Endodermal cell (in vitro differentiated cells): ENCODE data around the gene SMIM1. TPM values are rescaled to one million over a fixed set of nuclear protein-coding genes. Genes with fewer than 3 reads are reported as not detected.
A peak's percentile ranks its signal among the peaks of the same experiment; 100 is the strongest.
"Not testable (repeated sequence)": the region's sequence is repeated elsewhere in the genome, so short reads cannot be mapped to it uniquely, and the experiment has no call there.

ENCODE experiments used
- DNase-seq: peaks from one replicate; pipeline ENCODE4 v3.0.0-alpha.2; 2017
- H3K27ac ChIP-seq: 2 replicates; pipeline ENCODE4 v1.5.1; 2013; ENCODE audit warnings: mild to moderate bottlenecking, low read depth, low read length, moderate library complexity
- H3K27me3 ChIP-seq: 2 replicates; pipeline ENCODE4 v1.6.1; 2013; ENCODE audit warnings: mild to moderate bottlenecking, low read length, moderate library complexity; ENCODE audit not compliant: insufficient read depth, control insufficient read depth, poor library complexity, severe bottlenecking
- H3K36me3 ChIP-seq: 2 replicates; pipeline ENCODE4 v1.7.0; 2013; ENCODE audit warnings: mild to moderate bottlenecking, low read length, moderate library complexity; ENCODE audit not compliant: control insufficient read depth, insufficient read depth
- H3K4me1 ChIP-seq: one replicate; pipeline ENCODE4 v1.7.0; 2013; ENCODE audit warnings: low read length; ENCODE audit not compliant: control insufficient read depth, insufficient read depth
- H3K4me3 ChIP-seq: 2 replicates; pipeline ENCODE4 v1.5.1; 2013; ENCODE audit warnings: mild to moderate bottlenecking, low read length, moderate library complexity
- H3K9ac ChIP-seq: 2 replicates; pipeline ENCODE4 v1.6.1; 2013; ENCODE audit warnings: mild to moderate bottlenecking, low read length, moderate library complexity; ENCODE audit not compliant: poor library complexity, severe bottlenecking; ENCODE audit errors: extremely low read depth
- H3K9me3 ChIP-seq: 2 replicates; pipeline ENCODE4 v1.6.1; 2013; ENCODE audit warnings: mild to moderate bottlenecking, low read length, moderate library complexity; ENCODE audit not compliant: control insufficient read depth
- H3K27ac Mint-ChIP-seq: 2 replicates; pipeline ENCODE4 v1.8.0; 2020; ENCODE audit warnings: mixed read lengths
- H3K27me3 Mint-ChIP-seq: 2 replicates; pipeline ENCODE4 v1.8.0; 2021; ENCODE audit warnings: mild to moderate bottlenecking, mixed read lengths; ENCODE audit not compliant: insufficient read depth
- H3K36me3 Mint-ChIP-seq: 2 replicates; pipeline ENCODE4 v1.8.0; 2020; ENCODE audit warnings: low read depth, mixed read lengths
- H3K4me1 Mint-ChIP-seq: 2 replicates; pipeline ENCODE4 v1.8.0; 2020; ENCODE audit warnings: mixed read lengths
- H3K4me3 Mint-ChIP-seq: 2 replicates; pipeline ENCODE4 v1.8.0; 2020; ENCODE audit warnings: mild to moderate bottlenecking, moderate library complexity, mixed read lengths
- H3K9me3 Mint-ChIP-seq: 2 replicates; pipeline ENCODE4 v1.8.0; 2020; ENCODE audit warnings: mild to moderate bottlenecking, mixed read lengths
- WGBS, 2 experiments: methylation state at CpG; one replicate each; pipeline versions ENCODE4 v1.1.5 to v1.1.7; 2013; ENCODE audit warnings: missing lambda C conversion rate in 2 of 2, mixed read lengths in 1 of 2; ENCODE audit not compliant: insufficient coverage in 1 of 2, insufficient read length in 1 of 2; 5-methylcytosine and 5-hydroxymethylcytosine counted together
- long read RNA-seq, 4 experiments: library from polyadenylated mRNA in 2 of 4; library from RNA in 1 of 4; library from capped mRNA in 1 of 4; stranded (forward) in 3 of 4; unstranded in 1 of 4; transcript quantifications; one replicate each; pipeline ENCODE4 v2.0.0, GENCODE V29; 2020 to 2021; ENCODE audit warnings: inconsistent platforms in 1 of 4
- polyA plus RNA-seq, 2 experiments: library from polyadenylated mRNA; stranded (reverse); fragments of 50-300 nt; gene quantifications; one replicate each; pipeline ENCODE4 v1.2.3, GENCODE V29; 2013
- total RNA-seq, 2 donors: library from RNA; stranded (reverse); fragmentation: NEBNext Ultra II Directional in 1 of 2; extraction: Animal tissue kit (Norgen Biotek cat#: 25700) in 1 of 2; gene quantifications; 2 replicates in 1 of 2; 3 replicates in 1 of 2; pipeline ENCODE4 v1.2.1, GENCODE V29; 2021
- TF ChIP-seq, protein P1 (sequence below): fragments of 200-600 bp; sonication (generic); conservative IDR thresholded peaks from 2 replicates; pipeline ENCODE4 v1.5.0; 2021; ENCODE audit warnings: antibody characterized with exemption, mild to moderate bottlenecking

Gene SMIM1, protein sequence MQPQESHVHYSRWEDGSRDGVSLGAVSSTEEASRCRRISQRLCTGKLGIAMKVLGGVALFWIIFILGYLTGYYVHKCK
- total RNA-seq: 10 to 100 TPM; 11.1 to 15.0 TPM
- polyA plus RNA-seq (2013, experiment 1 of 2): 8.3 TPM
- polyA plus RNA-seq (2013, experiment 2 of 2): 6.1 TPM
- long read RNA-seq, experiment 1, transcript SMIM1-204 (4 exons, 446 nt): major isoform, 5 of 16 reads
- long read RNA-seq, experiment 1, partial matches to known transcripts: 10 of 16 reads
- long read RNA-seq, experiment 1, other reads (novel, unspliced or antisense): 0 of 16 reads
- long read RNA-seq, experiment 2: 0 reads
- long read RNA-seq, experiment 3, partial matches to known transcripts: 1 of 4 reads
- long read RNA-seq, experiment 3, other reads (novel, unspliced or antisense): 0 of 4 reads
- long read RNA-seq, experiment 4: 0 reads

DNA sequence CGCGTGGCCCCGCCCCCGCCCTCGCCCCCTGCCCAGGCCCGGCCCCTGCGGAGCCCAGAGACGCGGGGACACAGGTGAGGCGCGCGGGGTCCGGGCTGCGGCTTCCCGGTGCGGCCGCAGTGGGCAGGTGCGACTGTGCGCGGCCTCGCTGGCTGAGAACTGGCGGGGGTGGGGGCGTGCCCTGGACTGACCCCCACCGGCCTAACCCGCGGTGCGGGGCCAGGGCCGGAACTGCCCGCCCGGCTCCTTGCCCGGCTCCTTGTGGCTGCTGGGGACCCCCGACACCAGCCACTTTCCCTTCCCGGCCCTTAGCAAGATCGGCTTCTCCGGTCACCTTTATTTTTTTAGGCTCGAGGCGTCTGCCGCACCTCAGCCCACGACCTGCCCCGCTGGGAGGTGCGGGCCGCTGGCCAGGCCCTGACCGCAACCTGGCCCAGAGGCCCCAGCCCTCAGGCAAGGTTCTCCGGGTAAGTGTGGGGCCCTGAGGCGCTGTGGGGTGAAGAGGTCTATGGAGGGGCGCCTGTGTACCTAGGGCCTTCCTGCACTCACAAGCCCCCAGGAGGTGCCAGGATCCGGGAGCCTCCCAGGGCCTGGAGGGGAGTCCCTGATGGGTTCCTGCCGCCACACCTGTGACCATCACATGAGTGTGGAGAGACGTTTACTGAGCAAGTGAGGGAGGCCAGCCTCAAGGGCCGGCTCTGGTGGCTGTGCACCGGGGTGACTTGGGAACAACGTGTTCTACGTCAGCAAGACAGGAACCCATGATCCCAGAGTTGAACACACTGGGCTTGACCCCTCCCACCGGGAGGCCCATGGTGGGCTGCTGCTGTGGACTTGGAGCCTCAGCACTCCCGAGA lies at the start of gene SMIM1:
Gene SMIM1 (plus strand): TSS at position 35 of the 857 bp plus-strand sequence. CDS start 2,625 bp downstream, outside the sequence.
- Histone ChIP-seq H3K27ac (no peak within 1 kb of the TSS), H3K9ac (no peak within 1 kb of the TSS), H3K4me3 (peak within 1 kb of the TSS; percentile 76), H3K4me1 (peaks cover 4% of the 10 kb centered on the region), H3K27me3 (no peaks in the 10 kb centered on the region), H3K36me3 (no peaks in the 10 kb centered on the region), H3K9me3 (no peaks in the 10 kb centered on the region)
- DNase-seq: peak; percentile 61
- H3K4me1 Mint-ChIP-seq: peaks cover 8% of the 10 kb centered on the region
- no peaks in the 10 kb centered on the region for H3K36me3 Mint-ChIP-seq
- WGBS, 2 experiments: 26 to 47% methylated on average over 16 to 55 of the region's 55 CpGs
- no peak within 1 kb of the TSS for H3K27ac Mint-ChIP-seq
- TF ChIP-seq, protein P1, sequence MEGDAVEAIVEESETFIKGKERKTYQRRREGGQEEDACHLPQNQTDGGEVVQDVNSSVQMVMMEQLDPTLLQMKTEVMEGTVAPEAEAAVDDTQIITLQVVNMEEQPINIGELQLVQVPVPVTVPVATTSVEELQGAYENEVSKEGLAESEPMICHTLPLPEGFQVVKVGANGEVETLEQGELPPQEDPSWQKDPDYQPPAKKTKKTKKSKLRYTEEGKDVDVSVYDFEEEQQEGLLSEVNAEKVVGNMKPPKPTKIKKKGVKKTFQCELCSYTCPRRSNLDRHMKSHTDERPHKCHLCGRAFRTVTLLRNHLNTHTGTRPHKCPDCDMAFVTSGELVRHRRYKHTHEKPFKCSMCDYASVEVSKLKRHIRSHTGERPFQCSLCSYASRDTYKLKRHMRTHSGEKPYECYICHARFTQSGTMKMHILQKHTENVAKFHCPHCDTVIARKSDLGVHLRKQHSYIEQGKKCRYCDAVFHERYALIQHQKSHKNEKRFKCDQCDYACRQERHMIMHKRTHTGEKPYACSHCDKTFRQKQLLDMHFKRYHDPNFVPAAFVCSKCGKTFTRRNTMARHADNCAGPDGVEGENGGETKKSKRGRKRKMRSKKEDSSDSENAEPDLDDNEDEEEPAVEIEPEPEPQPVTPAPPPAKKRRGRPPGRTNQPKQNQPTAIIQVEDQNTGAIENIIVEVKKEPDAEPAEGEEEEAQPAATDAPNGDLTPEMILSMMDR: no peak
- peak within 1 kb of the TSS; percentile 56 for H3K4me3 Mint-ChIP-seq
- H3K9me3 Mint-ChIP-seq: no peaks in the 10 kb centered on the region
- no peaks in the 10 kb centered on the region for H3K27me3 Mint-ChIP-seq

DNA sequence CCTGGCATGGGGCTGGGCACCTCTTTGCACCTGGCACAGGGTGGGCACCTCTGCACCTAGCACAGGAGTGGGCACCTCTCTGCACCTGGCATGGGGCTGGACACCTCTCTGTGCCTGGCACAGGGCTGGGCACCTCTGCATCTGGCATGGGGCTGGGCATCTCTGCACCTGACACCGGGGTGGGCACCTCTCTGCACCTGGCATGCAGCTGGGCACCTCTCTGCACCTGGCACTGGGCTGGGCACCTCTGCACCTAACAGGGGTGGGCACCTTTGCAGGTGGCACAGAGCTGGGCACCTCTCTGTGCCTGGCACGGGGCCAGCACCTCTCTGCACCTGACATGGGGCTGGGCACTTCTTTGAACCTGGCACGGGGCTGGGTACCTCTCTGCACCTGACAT lies 49.7 kb upstream of the SMIM1 start:
- Histone ChIP-seq H3K9ac (no peak overlapping the region), H3K4me3 (no peak overlapping the region), H3K27me3 (no peaks in the 10 kb centered on the region), H3K4me1 (no peaks in the 10 kb centered on the region), H3K27ac (no peak overlapping the region), H3K9me3 (no peaks in the 10 kb centered on the region), H3K36me3 (no peaks in the 10 kb centered on the region)
- Mint-ChIP-seq H3K27ac (no peak overlapping the region), H3K36me3 (no peaks in the 10 kb centered on the region), H3K4me1 (no peaks in the 10 kb centered on the region), H3K4me3 (no peak overlapping the region), H3K27me3 (peaks cover 4% of the 10 kb centered on the region), H3K9me3 (no peaks in the 10 kb centered on the region)
- TF ChIP-seq, protein P1: no peak
- WGBS, 2 experiments: 82 to 88% methylated on average over 2 to 3 of the region's 3 CpGs
- no peak for DNase-seq

DNA sequence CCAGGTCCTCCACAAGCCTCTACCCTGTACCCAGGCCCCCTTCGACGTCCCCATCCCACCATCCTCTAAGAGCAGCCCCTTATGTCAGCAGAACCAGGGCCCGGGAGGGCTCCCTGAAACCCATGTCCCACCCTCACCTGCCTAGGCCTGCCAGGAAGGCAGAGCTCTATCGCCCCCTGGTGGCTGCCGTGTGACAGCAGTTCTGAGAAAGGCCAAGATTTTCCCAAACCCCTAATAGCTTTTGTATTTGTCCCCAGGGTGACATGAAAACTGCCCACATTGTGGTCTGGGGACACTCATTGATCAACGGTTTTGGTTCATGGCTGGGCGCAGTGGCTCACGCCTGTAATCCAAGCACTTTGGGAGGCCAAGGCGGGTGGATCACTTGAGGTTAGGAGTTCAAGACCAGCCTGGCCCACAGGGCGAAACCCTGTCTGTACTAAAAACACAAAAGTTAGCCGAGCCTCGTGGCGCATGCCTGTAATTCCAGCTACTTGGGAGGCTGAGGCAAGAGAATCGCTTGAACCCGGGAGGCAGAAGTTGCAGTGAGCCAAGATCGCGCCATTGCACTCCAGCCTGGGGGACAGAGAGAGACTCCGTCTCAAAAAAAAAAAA lies 48.0 kb upstream of the SMIM1 start:
- H3K9me3 Mint-ChIP-seq, H3K27ac ChIP-seq, H3K36me3 Mint-ChIP-seq, H3K4me1 Mint-ChIP-seq, H3K36me3 ChIP-seq, H3K4me3 ChIP-seq, H3K4me1 ChIP-seq, H3K27me3 ChIP-seq, H3K27me3 Mint-ChIP-seq, H3K9ac ChIP-seq, H3K27ac Mint-ChIP-seq, H3K4me3 Mint-ChIP-seq, H3K9me3 ChIP-seq: not testable (repeated sequence)
- whole genome bisulfite sequencing, 2 experiments: 42 to 46% methylated on average over 16 to 18 of the region's 18 CpGs
- peak; percentile 96 for DNase-seq
- TF ChIP-seq, protein P1: peak; percentile 97
